NCI-H2029 treated with DMSO at 0.1 percent for 48 hours (cell line): ENCODE data around the gene PRAMEF6.
"Not testable (repeated sequence)": the region's sequence is repeated elsewhere in the genome, so short reads cannot be mapped to it uniquely, and the experiment has no call there.

ENCODE experiments used
- DNase-seq: peaks from one replicate; lab custom pipeline; 2025; lab: John Stamatoyannopoulos, UW

Gene PRAMEF6

GRCh38 chr1:12947480-12947879 is at the start of gene PRAMEF6:
Gene PRAMEF6, minus strand, starts transcription at chr1:12947580. Its CDS starts 5,062 bp downstream, at chr1:12942518.
- DNase-seq, result not testable (repeated sequence)

GRCh38 chr1:12924368-12924767 is 23.0 kb downstream of the PRAMEF6 start:
- DNase-seq, result not testable (repeated sequence)

- not testable (repeated sequence) for DNase-seq
These were observed 25.6 kb downstream of the PRAMEF6 start for GRCh38 chr1:12921749-12922148.

- not testable (repeated sequence) for DNase-seq
These were observed 31.1 kb downstream of the PRAMEF6 start, which contains the start of gene PRAMEF7 for GRCh38 chr1:12916310-12916709. Gene PRAMEF7, plus strand, starts transcription at chr1:12916610. Its CDS starts 1,083 bp downstream, at chr1:12917693.

GRCh38 chr1:12903793-12904572 is 43.4 kb downstream of the PRAMEF6 start:
- DNase-seq, result not testable (repeated sequence)

- not testable (repeated sequence) for DNase-seq
These were observed 48.2 kb downstream of the PRAMEF6 start for GRCh38 chr1:12899186-12899585.

- DNase-seq, result not testable (repeated sequence)
These were observed 49.2 kb downstream of the PRAMEF6 start, which contains the start of gene PRAMEF10 for GRCh38 chr1:12898170-12898569. Gene PRAMEF10, minus strand, starts transcription at chr1:12898270. Its CDS starts 2,423 bp downstream, at chr1:12895847.
